ENCODE data around the gene MYT1. TPM values are rescaled to one million over a fixed set of nuclear protein-coding genes. Genes with fewer than 3 reads are reported as not detected.

MYT1 gene
- total RNA-seq, 1 experiment from 2014 or later, result not detected

- Histone ChIP-seq H4K20me1 (ENCODE audit: insufficient read depth) (no peaks in the 10 kb centered on the region), H2AFZ (no peak overlapping the region), H3K4me2 (no peak overlapping the region), H3K27me3 (ENCODE audit: insufficient read depth, low read depth) (peaks cover 73% of the 10 kb centered on the region), H3K9me2 (ENCODE audit: insufficient read depth) (no peaks in the 10 kb centered on the region), H3K4me1 (replicated peaks; ENCODE audit: insufficient read depth) (peaks cover 8% of the 10 kb centered on the region), H3K36me3 (ENCODE audit: low read depth) (no peaks in the 10 kb centered on the region), H3K9me3 (ENCODE audit: insufficient read depth, low read depth) (no peaks in the 10 kb centered on the region), H3K4me3 (no peak overlapping the region), H3F3A (ENCODE audit: insufficient read depth, low read depth) (peaks cover 9% of the 10 kb centered on the region; the same call in 1 of the 2 replicates), H3K79me2 (ENCODE audit: low read depth) (no peaks in the 10 kb centered on the region), H3K27ac (no peak overlapping the region)
- TF ChIP-seq EZH2 (IDR thresholded peaks at IDR 0.05; ENCODE audit: low read depth), result no peak
- TF ChIP-seq, protein P1, sequence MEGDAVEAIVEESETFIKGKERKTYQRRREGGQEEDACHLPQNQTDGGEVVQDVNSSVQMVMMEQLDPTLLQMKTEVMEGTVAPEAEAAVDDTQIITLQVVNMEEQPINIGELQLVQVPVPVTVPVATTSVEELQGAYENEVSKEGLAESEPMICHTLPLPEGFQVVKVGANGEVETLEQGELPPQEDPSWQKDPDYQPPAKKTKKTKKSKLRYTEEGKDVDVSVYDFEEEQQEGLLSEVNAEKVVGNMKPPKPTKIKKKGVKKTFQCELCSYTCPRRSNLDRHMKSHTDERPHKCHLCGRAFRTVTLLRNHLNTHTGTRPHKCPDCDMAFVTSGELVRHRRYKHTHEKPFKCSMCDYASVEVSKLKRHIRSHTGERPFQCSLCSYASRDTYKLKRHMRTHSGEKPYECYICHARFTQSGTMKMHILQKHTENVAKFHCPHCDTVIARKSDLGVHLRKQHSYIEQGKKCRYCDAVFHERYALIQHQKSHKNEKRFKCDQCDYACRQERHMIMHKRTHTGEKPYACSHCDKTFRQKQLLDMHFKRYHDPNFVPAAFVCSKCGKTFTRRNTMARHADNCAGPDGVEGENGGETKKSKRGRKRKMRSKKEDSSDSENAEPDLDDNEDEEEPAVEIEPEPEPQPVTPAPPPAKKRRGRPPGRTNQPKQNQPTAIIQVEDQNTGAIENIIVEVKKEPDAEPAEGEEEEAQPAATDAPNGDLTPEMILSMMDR (conservative IDR thresholded peaks at IDR 0.05), result no peak
- intact Hi-C loops (cut with micrococcal nuclease; ENCODE audit: unreplicated experiment), result no loop called here
- ChIA-PET CTCF (no interaction called here), POLR2A (ENCODE audit: unreplicated experiment) (no interaction called here)
- no peak for DNase-seq
- no TSS peak for BruUV-seq (replicated peaks)
These were observed 62.7 kb downstream of the MYT1 start for GRCh38 chr20:64226686-64227580.

DNA sequence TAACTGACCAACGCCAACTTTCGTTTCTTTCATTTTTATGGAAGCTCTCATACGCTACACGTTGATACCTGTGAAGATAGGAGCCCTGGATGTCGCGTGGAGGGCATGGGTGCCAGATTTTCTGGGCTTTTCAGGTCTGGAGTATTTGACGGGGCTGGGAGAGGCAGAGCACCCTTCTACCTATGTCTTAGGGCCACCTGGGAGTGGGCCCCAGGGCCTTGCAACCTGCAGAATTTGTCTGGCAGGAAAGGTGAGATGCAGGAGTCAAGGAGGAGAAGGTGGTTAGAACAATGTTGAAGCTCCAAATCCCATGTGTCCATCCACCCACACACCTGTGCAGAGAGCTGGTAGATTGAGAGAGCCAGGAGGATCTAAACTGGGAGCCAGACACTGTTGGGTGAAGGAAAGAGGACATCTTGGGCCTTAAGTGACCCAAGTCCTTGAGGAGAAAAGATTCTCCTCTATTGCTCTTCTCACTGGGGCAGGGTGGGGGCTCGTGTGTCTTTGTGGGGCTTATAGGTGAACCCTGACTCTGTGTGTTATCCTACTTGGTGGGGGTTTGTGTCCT is 63.9 kb downstream of the MYT1 start:
- Histone ChIP-seq H3K36me3 (ENCODE audit: low read depth) (no peaks in the 10 kb centered on the region), H3K9me2 (ENCODE audit: insufficient read depth) (no peaks in the 10 kb centered on the region), H3K4me3 (no peak overlapping the region), H3F3A (ENCODE audit: insufficient read depth, low read depth) (no peaks in the 10 kb centered on the region), H3K27ac (no peak overlapping the region), H2AFZ (no peak overlapping the region), H4K20me1 (ENCODE audit: insufficient read depth) (no peaks in the 10 kb centered on the region), H3K27me3 (ENCODE audit: insufficient read depth, low read depth) (peaks cover 78% of the 10 kb centered on the region), H3K9me3 (ENCODE audit: insufficient read depth, low read depth) (no peaks in the 10 kb centered on the region), H3K4me2 (no peak overlapping the region), H3K79me2 (ENCODE audit: low read depth) (no peaks in the 10 kb centered on the region), H3K4me1 (replicated peaks; ENCODE audit: insufficient read depth) (no peaks in the 10 kb centered on the region)
- intact Hi-C loops (cut with micrococcal nuclease; ENCODE audit: unreplicated experiment), result no loop called here
- POLR2A ChIA-PET (ENCODE audit: unreplicated experiment), result no interaction called here
- CTCF ChIA-PET, result no interaction called here
- no peak for TF ChIP-seq EZH2 (IDR thresholded peaks at IDR 0.05; ENCODE audit: low read depth)
- TF ChIP-seq, protein P1 (conservative IDR thresholded peaks at IDR 0.05), result no peak
- BruUV-seq (replicated peaks), result no TSS peak
- no peak for DNase-seq

DNA sequence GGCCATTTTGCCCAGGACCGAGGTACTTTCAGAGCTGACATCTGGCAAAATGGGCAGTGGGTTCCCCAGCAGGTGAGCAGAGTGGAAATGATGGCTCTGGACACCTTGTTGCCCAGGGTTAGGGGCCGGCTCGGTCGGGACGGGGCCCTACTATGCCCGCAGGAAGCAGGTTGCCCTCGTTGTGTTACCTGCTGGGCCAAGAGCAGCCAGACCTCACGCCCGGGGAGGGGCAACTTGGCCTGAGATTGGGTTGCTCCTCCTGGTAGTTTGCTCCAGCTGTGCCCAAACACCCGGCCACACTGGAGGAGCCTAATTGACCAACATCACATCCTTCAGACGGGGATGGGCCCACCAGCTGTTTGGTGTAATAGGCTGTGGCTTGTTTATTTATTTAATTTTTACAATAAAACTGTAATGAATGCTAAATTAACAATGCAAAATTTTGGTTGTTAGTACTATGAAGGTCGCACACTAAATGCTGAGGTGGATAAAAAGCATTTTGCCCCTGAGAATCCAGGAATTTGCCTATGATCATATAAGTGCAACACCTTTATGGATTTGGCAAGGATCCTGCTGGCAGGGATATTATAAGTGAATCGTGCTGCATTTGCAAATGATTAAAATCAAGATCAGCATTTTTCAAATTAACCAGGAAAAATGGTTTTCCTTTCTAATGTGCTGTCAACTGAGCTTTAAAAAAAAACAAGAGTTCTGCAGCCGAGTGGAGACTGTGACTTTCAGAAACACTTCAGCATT is 64.7 kb downstream of the MYT1 start:
- DNase-seq, result no peak
- Histone ChIP-seq H3F3A (ENCODE audit: insufficient read depth, low read depth) (0 out of 2 replicates have a peak, but pooled peaks cover 4% of the 10 kb centered on the region), H3K4me3 (no peak overlapping the region), H2AFZ (no peak overlapping the region), H4K20me1 (ENCODE audit: insufficient read depth) (no peaks in the 10 kb centered on the region), H3K36me3 (ENCODE audit: low read depth) (no peaks in the 10 kb centered on the region), H3K27me3 (ENCODE audit: insufficient read depth, low read depth) (peaks cover 78% of the 10 kb centered on the region), H3K79me2 (ENCODE audit: low read depth) (no peaks in the 10 kb centered on the region), H3K9me2 (ENCODE audit: insufficient read depth) (no peaks in the 10 kb centered on the region), H3K27ac (no peak overlapping the region), H3K4me1 (replicated peaks; ENCODE audit: insufficient read depth) (no peaks in the 10 kb centered on the region), H3K9me3 (ENCODE audit: insufficient read depth, low read depth) (no peaks in the 10 kb centered on the region), H3K4me2 (no peak overlapping the region)
- ChIA-PET CTCF (no interaction called here), POLR2A (ENCODE audit: unreplicated experiment) (no interaction called here)
- TF ChIP-seq, protein P1 (conservative IDR thresholded peaks at IDR 0.05), result no peak
- TF ChIP-seq EZH2 (IDR thresholded peaks at IDR 0.05; ENCODE audit: low read depth), result no peak
- intact Hi-C loops (cut with micrococcal nuclease; ENCODE audit: unreplicated experiment), result no loop called here
- BruUV-seq (replicated peaks), result no TSS peak

Data from PC-9 (cell line).